Fibroblast of villous mesenchyme (primary cell): ENCODE data around the gene CLMN. TPM values are rescaled to one million over a fixed set of nuclear protein-coding genes. Genes with fewer than 3 reads are reported as not detected.

Experiments used
- DNase-seq: peaks from one replicate; pipeline ENCODE4 v3.0.0-alpha.2; 2010; ENCODE audit warnings: low read depth
- H3K4me3 ChIP-seq: 2 replicates; pipeline ENCODE4 v1.5.1; 2011; ENCODE audit warnings: low read depth, mild to moderate bottlenecking, low read length
- CTCF ChIP-seq: IDR thresholded peaks from 2 replicates; pipeline ENCODE4 v1.5.1; 2012; ENCODE audit warnings: low read depth, mild to moderate bottlenecking, low read length; ENCODE audit not compliant: insufficient read depth
- total RNA-seq: library from RNA; depleted of rRNA; stranded (reverse); fragments of >200 nt; gene quantifications from 2 replicates; pipeline ENCODE4 v1.2.3, GENCODE V29; 2012

Gene CLMN
- total RNA-seq, 1 donor: 0.43 TPM

- DNase-seq: no peak
- TF ChIP-seq CTCF: no peak
- no peak overlapping the region for H3K4me3 ChIP-seq
Observed at GRCh38 chr14:95300697-95301526, 18.8 kb downstream of the CLMN start.

- TF ChIP-seq CTCF: no peak
Observed at GRCh38 chr14:95300002-95300696, 19.6 kb downstream of the CLMN start.

GRCh38 chr14:95299271-95299670, 20.4 kb downstream of the CLMN start:
- no peak for TF ChIP-seq CTCF
- DNase-seq: no peak
- H3K4me3 ChIP-seq: no peak overlapping the region

More at GRCh38 chr14:95300002-95300696, 19.6 kb downstream of the CLMN start:
- no peak for DNase-seq
- H3K4me3 ChIP-seq: no peak overlapping the region

- TF ChIP-seq CTCF: no peak
- no peak overlapping the region for H3K4me3 ChIP-seq
- no peak for DNase-seq
Observed at GRCh38 chr14:95297832-95298231, 21.9 kb downstream of the CLMN start.

GRCh38 chr14:95296966-95297365, 22.7 kb downstream of the CLMN start:
- no peak overlapping the region for H3K4me3 ChIP-seq
- DNase-seq: no peak
- TF ChIP-seq CTCF: no peak

- no peak overlapping the region for H3K4me3 ChIP-seq
- TF ChIP-seq CTCF: no peak
- no peak for DNase-seq
Observed at GRCh38 chr14:95295600-95296376, 23.9 kb downstream of the CLMN start.
